ENCODE measurements around the gene APRT. TPM values are rescaled to one million over a fixed set of nuclear protein-coding genes. Genes with fewer than 3 reads are reported as not detected.

Gene APRT
- total RNA-seq, 2 donors from 2014 or later, result 112 to 199 TPM

- intact Hi-C loops (cut with DNase I, micrococcal nuclease), result no loop called here
- peak in 1 of 2 donors; percentile 78 for DNase-seq
- ATAC-seq, result no peak
These were observed 43.5 kb downstream of the APRT start for GRCh38 chr16:88768071-88768783.

- intact Hi-C loops (cut with DNase I, micrococcal nuclease), result no loop called here
- ATAC-seq (no peak), DNase-seq (no peak)
These were observed 44.1 kb downstream of the APRT start for GRCh38 chr16:88767546-88768070.

GRCh38 chr16:88766975-88767374 lies 44.8 kb downstream of the APRT start:
- ATAC-seq (no peak), DNase-seq (no peak)
- intact Hi-C loops (cut with DNase I, micrococcal nuclease), result no loop called here

DNA sequence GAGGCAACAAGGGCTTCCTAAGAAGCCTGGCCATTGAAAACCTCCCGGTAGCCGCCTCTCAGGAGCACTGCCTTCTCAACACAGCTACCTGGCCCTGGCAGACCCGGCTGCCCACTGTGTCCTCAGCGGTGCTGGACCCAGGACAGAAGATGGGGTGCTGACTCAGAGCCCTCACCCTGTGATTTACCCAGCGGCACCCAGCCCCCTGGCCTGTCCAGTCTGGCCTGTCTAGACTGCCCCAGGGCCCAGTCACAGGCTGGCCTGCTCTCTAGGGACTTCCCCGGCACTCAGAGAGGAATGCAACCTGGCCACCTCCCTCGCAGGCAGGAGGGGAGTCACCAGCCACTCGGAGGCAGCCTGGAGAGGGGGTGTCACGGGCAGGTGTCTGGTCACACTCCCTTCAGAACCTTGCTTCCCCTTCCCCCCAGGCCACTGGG lies 46.8 kb downstream of the APRT start:
- no peak for DNase-seq
- ATAC-seq, result no peak
- intact Hi-C loops (cut with DNase I, micrococcal nuclease), result no loop called here

GRCh38 chr16:88764080-88764479 lies 47.6 kb downstream of the APRT start:
- intact Hi-C loops (cut with DNase I, micrococcal nuclease), result no loop called here
- ATAC-seq (no peak), DNase-seq (no peak)

DNA sequence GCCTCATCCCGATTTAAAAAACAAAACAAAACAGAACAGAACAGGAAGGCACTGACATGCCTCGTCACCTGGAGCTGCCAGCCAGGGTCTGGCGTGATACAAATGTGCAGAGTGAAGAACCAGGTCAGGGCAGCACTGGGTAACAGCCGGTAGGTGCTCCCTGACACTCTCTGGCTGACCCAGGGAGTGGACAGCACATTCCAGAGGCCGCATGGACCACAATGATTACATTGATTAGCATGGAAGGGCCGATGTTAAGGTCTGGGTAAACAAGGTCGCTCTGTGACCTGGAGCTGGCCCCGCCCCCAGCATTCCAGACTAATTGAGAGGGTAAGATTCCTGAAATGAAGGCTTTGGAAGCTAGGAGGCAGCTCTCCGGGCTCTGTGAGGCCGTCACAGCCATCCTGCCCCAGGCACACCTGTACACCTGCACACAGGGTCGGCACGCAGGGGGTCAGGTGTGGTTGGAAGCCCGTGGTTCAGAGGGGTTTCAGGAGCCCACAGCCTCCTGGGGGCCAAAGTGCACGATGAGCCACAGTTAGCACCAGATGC lies 48.1 kb downstream of the APRT start:
- intact Hi-C loops (cut with DNase I, micrococcal nuclease), result no loop called here
- DNase-seq, result no peak
- ATAC-seq, result peak; percentile 5

GRCh38 chr16:88762941-88763340 lies 48.8 kb downstream of the APRT start:
- no peak for DNase-seq
- no peak for ATAC-seq
- intact Hi-C loops (cut with DNase I, micrococcal nuclease), result no loop called here

GRCh38 chr16:88762258-88762870 lies 49.4 kb downstream of the APRT start:
- intact Hi-C loops (cut with DNase I, micrococcal nuclease), result no loop called here
- ATAC-seq (no peak), DNase-seq (no peak)

DNA sequence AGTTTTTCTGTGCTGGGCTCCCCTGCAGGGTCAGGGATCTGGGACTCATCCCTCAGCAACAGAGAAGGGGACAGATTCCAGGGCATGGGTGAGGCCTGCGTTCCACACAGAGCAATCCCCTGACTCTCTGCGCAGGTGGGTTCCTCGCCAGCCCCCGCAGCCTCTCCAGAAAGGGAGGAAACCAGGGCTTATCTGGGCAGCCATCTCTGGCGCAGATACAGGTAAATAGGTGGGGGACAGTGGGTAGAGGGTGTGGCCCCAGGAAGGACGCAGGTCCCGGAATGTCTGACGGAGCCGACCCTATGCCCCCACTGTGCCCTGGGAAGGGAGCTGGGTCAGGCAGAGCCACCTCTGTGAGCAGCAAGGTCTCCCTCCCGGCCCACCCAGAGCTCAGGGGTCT lies 49.9 kb downstream of the APRT start:
- intact Hi-C loops (cut with DNase I, micrococcal nuclease), result no loop called here
- peak in 1 of 2 donors; percentile 73 for DNase-seq
- peak; percentile 60 for ATAC-seq

- peak; percentile 31 for ATAC-seq
- intact Hi-C loops (cut with DNase I, micrococcal nuclease), result no loop called here
These were observed 50.6 kb downstream of the APRT start for GRCh38 chr16:88761143-88761534.

DNA sequence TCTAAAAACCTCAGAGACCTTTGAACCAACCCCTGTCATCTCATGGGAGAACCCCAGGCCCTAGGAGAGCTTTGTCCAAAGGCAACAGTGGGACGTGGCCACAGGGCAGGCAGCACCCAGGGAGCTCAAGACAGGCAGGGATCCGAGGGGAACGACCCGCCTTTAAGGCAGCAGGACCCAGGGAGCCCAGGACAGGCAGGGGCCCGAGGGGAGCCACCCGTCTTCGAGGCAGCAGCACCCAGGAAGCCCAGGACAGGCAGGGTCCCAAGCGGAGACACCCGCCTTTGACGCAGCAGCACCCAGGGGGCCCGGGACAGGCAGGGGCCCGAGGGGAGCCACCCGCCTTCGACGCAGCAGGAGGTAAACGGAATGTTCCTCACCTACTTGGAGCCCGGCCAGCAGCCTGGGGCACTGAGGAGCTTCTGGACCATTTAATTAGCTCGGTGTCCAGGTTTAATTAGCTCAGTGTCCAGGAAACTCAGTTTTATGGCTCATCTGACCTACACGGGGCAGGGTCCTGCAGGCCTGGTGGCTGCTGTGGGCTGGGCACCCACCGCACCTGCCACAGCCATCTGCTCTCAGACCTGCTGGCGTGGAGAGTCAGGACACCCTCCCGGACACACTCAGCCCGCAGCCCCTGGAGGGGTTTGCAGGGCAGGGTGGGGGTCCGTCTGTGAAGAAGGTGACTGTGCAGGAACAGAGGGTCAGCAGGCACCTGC lies 51.1 kb downstream of the APRT start:
- ATAC-seq (peak; percentile 65), DNase-seq (peak; percentile 84 to 86)
- intact Hi-C loops (cut with DNase I, micrococcal nuclease), result no loop called here

More at GRCh38 chr16:88761143-88761534, 50.6 kb downstream of the APRT start:
- no peak for DNase-seq

- DNase-seq, result no peak
- ATAC-seq, result no peak
These were observed 51.8 kb downstream of the APRT start for GRCh38 chr16:88759976-88760350.

More at GRCh38 chr16:88759976-88760350, 51.8 kb downstream of the APRT start:
- intact Hi-C loops (cut with DNase I, micrococcal nuclease), result no loop called here

Other genes with a start within 250 kb of the APRT start
- gene ZC3H18, start 241.5 kb downstream of the APRT start, total RNA-seq, result 10 to 100 TPM; 32.6 to 43.7 TPM
- not detected for gene IL17C, start 173.4 kb downstream of the APRT start, total RNA-seq
- gene CYBA, start 160.9 kb downstream of the APRT start, total RNA-seq, result 100 to 1,000 TPM; 277 to 382 TPM
- gene MVD, start 148.8 kb downstream of the APRT start, total RNA-seq, result 100 to 1,000 TPM in 1 of 2 donors, 10 to 100 TPM in 1; 74.3 to 191 TPM
- gene SNAI3, start 125.4 kb downstream of the APRT start, total RNA-seq, result under 1 TPM; 0.15 to 0.92 TPM
- gene RNF166, start 105.5 kb downstream of the APRT start, total RNA-seq, result 10 to 100 TPM; 11.4 to 12.0 TPM
- gene CTU2, start 105.4 kb downstream of the APRT start, total RNA-seq, result 10 to 100 TPM in 1 of 2 donors, 1 to 10 TPM in 1; 9.8 to 15.0 TPM
- gene PIEZO1, start 26.7 kb downstream of the APRT start, total RNA-seq, result 100 to 1,000 TPM; 118 to 146 TPM
- gene CDT1, start 8.1 kb downstream of the APRT start, total RNA-seq, result 10 to 100 TPM in 1 of 2 donors, 1 to 10 TPM in 1; 6.8 to 14.8 TPM
- 10 to 100 TPM; 39.1 to 43.5 TPM for gene GALNS, start 45.0 kb upstream of the APRT start, total RNA-seq
- gene TRAPPC2L, start 45.2 kb upstream of the APRT start, total RNA-seq, result 10 to 100 TPM; 37.0 to 44.4 TPM
- gene PABPN1L, start 54.7 kb upstream of the APRT start, total RNA-seq, result not detected
- gene CBFA2T3, start 165.3 kb upstream of the APRT start, total RNA-seq, result 10 to 100 TPM; 10.5 to 15.7 TPM

Data from left colon (tissue), 2 donors.